GM12892 (cell line): ENCODE measurements around the gene ZNF324.

Source experiments
- POLR2A ChIP-seq: IDR thresholded peaks from 2 replicates; pipeline ENCODE4 v1.6.1; 2011; ENCODE audit warnings: low read depth, low read length, control low read depth
- POLR2AphosphoS5 ChIP-seq: IDR thresholded peaks from 2 replicates; pipeline ENCODE4 v1.6.1; 2011; ENCODE audit warnings: low read depth, low read length, control low read depth
- TAF1 ChIP-seq: IDR thresholded peaks from 2 replicates; pipeline ENCODE4 v1.6.1; 2011; ENCODE audit warnings: low read depth, mild to moderate bottlenecking, control low read depth, low read length, borderline replicate concordance

- no peak for TF ChIP-seq TAF1
- TF ChIP-seq POLR2AphosphoS5, result no peak
- no peak for TF ChIP-seq POLR2A
Observed at GRCh38 chr19:58520257-58520599, 53.3 kb downstream of the ZNF324 start.
